CD4-positive, alpha-beta T cell treated with Interleukin-10 for 1 hour (primary cell): Measurements from ENCODE around the gene SAP30BP.
A peak's percentile ranks its signal among the peaks of the same experiment; 100 is the strongest.

Experiments
- DNase-seq: peaks from one replicate; pipeline ENCODE4 v3.0.0-alpha.2; 2020

Gene SAP30BP

GRCh38 chr17:75666959-75667790 lies at the start of gene SAP30BP, which contains the start of gene RECQL5:
SAP30BP (plus strand) TSS chr17:75667338; CDS start chr17:75667373, 35 bp downstream.
RECQL5 (minus strand) TSS chr17:75667154; CDS start chr17:75666557, 597 bp downstream.
- DNase-seq, result peak; percentile 97

GRCh38 chr17:75617675-75618074 lies 49.5 kb upstream of the SAP30BP start:
- no peak for DNase-seq

- DNase-seq, result no peak
Observed at GRCh38 chr17:75619506-75620431, 47.4 kb upstream of the SAP30BP start.

- no peak for DNase-seq
Observed at GRCh38 chr17:75621489-75621888, 45.6 kb upstream of the SAP30BP start.

- no peak for DNase-seq
Observed at GRCh38 chr17:75622076-75622475, 45.1 kb upstream of the SAP30BP start.

- DNase-seq, result no peak
Observed at GRCh38 chr17:75622771-75623273, 44.3 kb upstream of the SAP30BP start.

GRCh38 chr17:75623386-75623785 lies 43.8 kb upstream of the SAP30BP start:
- DNase-seq, result no peak

GRCh38 chr17:75624021-75624420 lies 43.1 kb upstream of the SAP30BP start:
- no peak for DNase-seq

GRCh38 chr17:75624714-75625345 lies 42.3 kb upstream of the SAP30BP start:
- DNase-seq, result no peak

- peak; percentile 11 for DNase-seq
Observed at GRCh38 chr17:75625813-75626486, 41.2 kb upstream of the SAP30BP start.

- no peak for DNase-seq
Observed at GRCh38 chr17:75626496-75627038, 40.6 kb upstream of the SAP30BP start.

GRCh38 chr17:75627094-75627493 lies 40.0 kb upstream of the SAP30BP start:
- DNase-seq, result no peak

- no peak for DNase-seq
Observed at GRCh38 chr17:75628425-75628824, 38.7 kb upstream of the SAP30BP start.

- no peak for DNase-seq
Observed at GRCh38 chr17:75629157-75629556, 38.0 kb upstream of the SAP30BP start.

- no peak for DNase-seq
Observed at GRCh38 chr17:75630071-75630917, 36.8 kb upstream of the SAP30BP start.

GRCh38 chr17:75631353-75631752 lies 35.8 kb upstream of the SAP30BP start:
- no peak for DNase-seq

- DNase-seq, result no peak
Observed at GRCh38 chr17:75632428-75632827, 34.7 kb upstream of the SAP30BP start.

GRCh38 chr17:75632863-75633485 lies 34.2 kb upstream of the SAP30BP start, which contains the start of gene SMIM5:
SMIM5 (plus strand) TSS chr17:75633434; CDS start chr17:75640202, 6,768 bp downstream.
- peak; percentile 80 for DNase-seq

- DNase-seq, result peak; percentile 55
Observed at GRCh38 chr17:75633486-75634375, 33.4 kb upstream of the SAP30BP start.
